H9 (cell line): ENCODE measurements around the gene SMIM3. TPM values are rescaled to one million over a fixed set of nuclear protein-coding genes. Genes with fewer than 3 reads are reported as not detected.

Experiments used
- DNase-seq: peaks from one replicate; pipeline ENCODE4 v3.0.0-alpha.2; 2017
- H2AFZ ChIP-seq: one replicate; pipeline ENCODE4 v1.6.1; 2013; ENCODE audit warnings: mild to moderate bottlenecking, low read length, control low read depth, moderate library complexity
- H2AK5ac ChIP-seq: 2 replicates; pipeline ENCODE4 v1.6.1; 2013; ENCODE audit warnings: low read length, control low read depth, mixed read lengths; ENCODE audit not compliant: insufficient read length
- H2BK120ac ChIP-seq: one replicate; pipeline ENCODE4 v1.6.1; 2013; ENCODE audit warnings: low read depth, mild to moderate bottlenecking, low read length, control low read depth, inconsistent platforms; ENCODE audit not compliant: poor library complexity, severe bottlenecking
- H2BK12ac ChIP-seq: 2 replicates; pipeline ENCODE4 v1.6.1; 2013; ENCODE audit warnings: low read length, control low read depth, mixed read lengths, low read depth; ENCODE audit not compliant: insufficient read length
- H2BK15ac ChIP-seq: 2 replicates; pipeline ENCODE4 v1.6.1; 2013; ENCODE audit warnings: low read depth, low read length, control low read depth
- H2BK20ac ChIP-seq: one replicate; pipeline ENCODE4 v1.6.1; 2013; ENCODE audit warnings: low read depth, mild to moderate bottlenecking, low read length, control low read depth, inconsistent platforms; ENCODE audit not compliant: poor library complexity, severe bottlenecking
- H2BK5ac ChIP-seq: 2 replicates; pipeline ENCODE4 v1.6.1; 2013; ENCODE audit warnings: low read length, control low read depth, mixed read lengths; ENCODE audit not compliant: insufficient read length
- H3K14ac ChIP-seq: 2 replicates; pipeline ENCODE4 v1.6.1; 2013; ENCODE audit warnings: low read length, control low read depth; ENCODE audit not compliant: insufficient read depth
- H3K18ac ChIP-seq: 2 replicates; pipeline ENCODE4 v1.6.1; 2013; ENCODE audit warnings: low read depth, mild to moderate bottlenecking, mixed read lengths, low read length, control low read depth; ENCODE audit not compliant: insufficient read length
- H3K23ac ChIP-seq: 2 replicates; pipeline ENCODE4 v1.6.1; 2013; ENCODE audit warnings: low read length, control low read depth, mixed read lengths, low read depth; ENCODE audit not compliant: insufficient read length
- H3K23me2 ChIP-seq: 2 replicates; pipeline ENCODE4 v1.6.1; 2013; ENCODE audit warnings: low read depth, mild to moderate bottlenecking, mixed read lengths, low read length, control low read depth; ENCODE audit not compliant: insufficient read length, poor library complexity, severe bottlenecking
- H3K27ac ChIP-seq: 2 replicates; pipeline ENCODE4 v1.5.1; 2013; ENCODE audit warnings: low read length, control low read depth, mixed read lengths, low read depth; ENCODE audit not compliant: insufficient read length
- H3K27me3 ChIP-seq: 2 replicates; pipeline ENCODE4 v1.6.1; 2013; ENCODE audit warnings: low read length, control low read depth, inconsistent platforms; ENCODE audit not compliant: insufficient read depth
- H3K4ac ChIP-seq: 2 replicates; pipeline ENCODE4 v1.6.1; 2013; ENCODE audit warnings: low read depth, mild to moderate bottlenecking, control low read depth, inconsistent platforms, low read length, moderate library complexity
- H3K4me1 ChIP-seq: 2 replicates; pipeline ENCODE4 v1.6.1; 2013; ENCODE audit warnings: low read length, control low read depth, inconsistent platforms; ENCODE audit not compliant: insufficient read depth
- H3K4me2 ChIP-seq: 2 replicates; pipeline ENCODE4 v1.6.1; 2013; ENCODE audit warnings: low read length, control low read depth, mixed read lengths; ENCODE audit not compliant: insufficient read length, insufficient read depth
- H3K56ac ChIP-seq: 2 replicates; pipeline ENCODE4 v1.6.1; 2013; ENCODE audit warnings: low read depth, mild to moderate bottlenecking, mixed read lengths, low read length, control low read depth; ENCODE audit not compliant: insufficient read length
- H3K79me1 ChIP-seq: 2 replicates; pipeline ENCODE4 v1.6.1; 2013; ENCODE audit warnings: low read depth, mild to moderate bottlenecking, moderate library complexity, low read length, control low read depth, inconsistent platforms; ENCODE audit not compliant: insufficient read depth, poor library complexity, severe bottlenecking
- H3K79me2 ChIP-seq: 2 replicates; pipeline ENCODE4 v1.6.1; 2013; ENCODE audit warnings: low read length, control low read depth, inconsistent platforms; ENCODE audit not compliant: insufficient read depth
- H3K9ac ChIP-seq: 2 replicates; pipeline ENCODE4 v1.6.1; 2013; ENCODE audit warnings: low read length, control low read depth, mixed read lengths; ENCODE audit not compliant: insufficient read length; ENCODE audit errors: extremely low read depth
- H3K9me3 ChIP-seq: one replicate; pipeline ENCODE4 v1.6.1; 2013; ENCODE audit warnings: low read depth, low read length, inconsistent platforms; ENCODE audit not compliant: control insufficient read depth
- H3T11ph ChIP-seq: one replicate; pipeline ENCODE4 v1.6.1; 2013; ENCODE audit warnings: mild to moderate bottlenecking, low read length, control low read depth, inconsistent platforms
- H4K20me1 ChIP-seq: one replicate; pipeline ENCODE4 v1.6.1; 2013; ENCODE audit not compliant: control insufficient read depth, insufficient read length, insufficient read depth
- H4K5ac ChIP-seq: 2 replicates; pipeline ENCODE4 v1.6.1; 2013; ENCODE audit warnings: low read depth, mild to moderate bottlenecking, mixed read lengths, low read length, control low read depth; ENCODE audit not compliant: insufficient read length
- H4K8ac ChIP-seq: replicated peaks from 2 replicates; pipeline ENCODE4 v1.6.1; 2013; ENCODE audit warnings: low read length, control low read depth, mixed read lengths, low read depth; ENCODE audit not compliant: insufficient read length
- H4K91ac ChIP-seq: 2 replicates; pipeline ENCODE4 v1.6.1; 2013; ENCODE audit warnings: low read depth, mild to moderate bottlenecking, moderate library complexity, mixed read lengths, low read length, control low read depth; ENCODE audit not compliant: insufficient read length
- H3K27ac Mint-ChIP-seq, 3 experiments: 2 replicates in 2 of 3; 3 replicates in 1 of 3; pipeline ENCODE4 v1.8.0; 2020 to 2021; ENCODE audit warnings: mixed read lengths in 3 of 3, mild to moderate bottlenecking in 1 of 3, moderate library complexity in 1 of 3
- H3K27me3 Mint-ChIP-seq: 2 replicates; pipeline ENCODE4 v1.8.0; 2021; ENCODE audit warnings: low read depth, mild to moderate bottlenecking, moderate library complexity, mixed read lengths
- H3K36me3 Mint-ChIP-seq, 3 experiments: 2 replicates in 2 of 3; 3 replicates in 1 of 3; pipeline ENCODE4 v1.8.0; 2020 to 2021; ENCODE audit warnings: low read depth in 3 of 3, mixed read lengths in 3 of 3; ENCODE audit not compliant: insufficient read depth in 1 of 3
- H3K4me1 Mint-ChIP-seq, 2 experiments: 2 replicates each; pipeline ENCODE4 v1.8.0; 2020; ENCODE audit warnings: mixed read lengths in 2 of 2
- H3K4me3 Mint-ChIP-seq, 2 experiments: 2 replicates in 1 of 2; 3 replicates in 1 of 2; pipeline ENCODE4 v1.8.0; 2020 to 2021; ENCODE audit warnings: mild to moderate bottlenecking in 2 of 2, mixed read lengths in 2 of 2, moderate library complexity in 1 of 2
- H3K9me3 Mint-ChIP-seq, 2 experiments: 2 replicates in 1 of 2; 3 replicates in 1 of 2; pipeline ENCODE4 v1.8.0; 2020; ENCODE audit warnings: mild to moderate bottlenecking in 2 of 2, mixed read lengths in 2 of 2, moderate library complexity in 1 of 2
- CTCF ChIP-seq: fragments of 200-600 bp; sonication (generic); conservative IDR thresholded peaks from 3 replicates; pipeline ENCODE4 v1.8.0; 2021; ENCODE audit warnings: antibody characterized with exemption, mild to moderate bottlenecking
- WGBS: extraction: QIAGEN DNeasy Blood & Tissue Kit; methylation state at CpG from one replicate; pipeline ENCODE4 v1.1.7; 2013; ENCODE audit warnings: missing lambda C conversion rate, low lambda C conversion rate, mixed read lengths; ENCODE audit not compliant: insufficient read length; ENCODE audit errors: extremely low coverage; 5-methylcytosine and 5-hydroxymethylcytosine counted together
- total RNA-seq: library from RNA; stranded (reverse); gene quantifications from 2 replicates; pipeline ENCODE4 v1.2.1, GENCODE V29; 2021

The SMIM3 gene
- total RNA-seq, 1 experiment from 2014 or later, result 42.0 TPM

- Histone ChIP-seq H3T11ph (no peak overlapping the region), H3K23me2 (peaks cover 13% of the 10 kb centered on the region), H2AK5ac (no peak overlapping the region), H3K4ac (no peak overlapping the region), H4K20me1 (no peaks in the 10 kb centered on the region), H3K4me2 (peak overlapping the region; percentile 3), H4K8ac (no peak overlapping the region), H3K79me2 (peaks cover 2% of the 10 kb centered on the region; the same call in 1 of the 2 replicates), H3K9ac (no peak overlapping the region), H3K27me3 (peaks cover 4% of the 10 kb centered on the region; the same call in 1 of the 2 replicates), H2AFZ (no peak overlapping the region), H4K91ac (no peak overlapping the region), H3K4me1 (peaks cover 26% of the 10 kb centered on the region), H2BK12ac (no peak overlapping the region), H3K79me1 (no peaks in the 10 kb centered on the region), H3K14ac (no peak overlapping the region), H4K5ac (no peak overlapping the region), H3K27ac (no peak overlapping the region), H3K56ac (no peak overlapping the region), H2BK5ac (no peak overlapping the region), H2BK20ac (no peak overlapping the region), H3K23ac (no peak overlapping the region), H3K18ac (no peak overlapping the region), H2BK120ac (no peak overlapping the region), H3K9me3 (no peaks in the 10 kb centered on the region), H2BK15ac (no peak overlapping the region)
- TF ChIP-seq CTCF, result no peak
- Mint-ChIP-seq H3K27ac (peak overlapping the region in 2 of 3 experiments; percentile 12 to 91; a peak in 2 of 7 replicates), H3K4me1 (peaks cover 68 to 73% of the 10 kb centered on the region in 2 experiments), H3K27me3 (peaks cover 28% of the 10 kb centered on the region), H3K36me3 (peaks cover 31 to 44% (median 34%) of the 10 kb centered on the region in 3 experiments), H3K4me3 (peak overlapping the region in 1 of 2 experiments; percentile 38; a peak in 3 of 5 replicates), H3K9me3 (peaks cover 12 to 16% of the 10 kb centered on the region in 2 experiments)
- WGBS, result no CpG with 5 or more reads among the region's 3 CpGs
- no peak for DNase-seq
Measured at GRCh38 chr5:150782850-150783249, 4.3 kb downstream of the SMIM3 start.
